Measurements from ENCODE around the gene ACOXL. TPM values are rescaled to one million over a fixed set of nuclear protein-coding genes. Genes with fewer than 3 reads are reported as not detected.

ACOXL gene
- total RNA-seq, 4 donors from 2014 or later = not detected

GRCh38 chr2:111165084-111165483 lies 432.7 kb downstream of the ACOXL start:
- Histone ChIP-seq H3K4me1 (peaks cover 0 to 57% (median 13%) of the 10 kb centered on the region in 3 donors), H3K36me3 (peaks cover 0 to 75% (median 0%) of the 10 kb centered on the region in 3 donors), H3K27ac (no peak overlapping the region), H3K9me3 (no peaks in the 10 kb centered on the region), H3K27me3 (no peaks in the 10 kb centered on the region), H3K4me3 (no peak overlapping the region)
- no peak for TF ChIP-seq CTCF (IDR thresholded peaks at IDR 0.05)
- TF ChIP-seq POLR2A (IDR thresholded peaks at IDR 0.05) = no peak
- DNase-seq = no peak
- intact Hi-C loops (cut with DNase I) = no loop called here
- WGBS, 2 donors = 84 to 90% methylated on average over 7 of the region's 7 CpGs

DNA sequence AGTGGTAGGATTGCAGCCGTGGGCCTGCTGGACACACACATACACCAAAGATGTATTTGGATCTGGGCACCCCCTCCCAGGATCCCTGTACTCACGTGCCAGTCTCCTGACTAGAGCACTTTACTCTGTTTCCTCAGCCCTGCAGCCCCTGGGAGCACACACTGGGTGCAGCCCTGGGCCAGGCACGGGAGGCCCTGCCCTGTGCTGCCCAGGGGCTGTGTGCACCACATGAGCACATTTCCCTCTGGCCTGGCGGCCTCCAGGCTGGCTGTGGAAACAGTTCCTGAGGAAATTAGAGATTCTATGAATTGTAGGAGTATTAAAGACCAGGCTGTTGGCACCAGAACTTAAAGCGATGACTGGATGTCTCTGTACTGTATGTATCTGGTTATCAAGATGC lies 433.7 kb downstream of the ACOXL start:
- Histone ChIP-seq H3K9me3 (no peaks in the 10 kb centered on the region), H3K4me1 (peaks cover 0 to 47% (median 13%) of the 10 kb centered on the region in 3 donors), H3K4me3 (no peak overlapping the region), H3K27ac (no peak overlapping the region), H3K36me3 (peaks cover 0 to 64% (median 0%) of the 10 kb centered on the region in 3 donors), H3K27me3 (no peaks in the 10 kb centered on the region)
- WGBS, 2 donors = 90 to 94% methylated on average over 1 to 4 of the region's 5 CpGs
- no peak for DNase-seq
- intact Hi-C loops (cut with DNase I) = no loop called here
- TF ChIP-seq CTCF (IDR thresholded peaks at IDR 0.05) (no peak), POLR2A (IDR thresholded peaks at IDR 0.05) (no peak)

- 77 to 84% methylated on average over 8 to 9 of the region's 9 CpGs for WGBS, 2 donors
- intact Hi-C loops (cut with DNase I) = no loop called here
Observed at GRCh38 chr2:111167076-111167862, 434.9 kb downstream of the ACOXL start.

GRCh38 chr2:111167863-111168162 lies 435.4 kb downstream of the ACOXL start:
- WGBS, 2 donors = 75 to 93% methylated on average over 4 of the region's 4 CpGs
- Histone ChIP-seq H3K36me3 (peaks cover 0 to 48% (median 0%) of the 10 kb centered on the region in 3 donors), H3K9me3 (no peaks in the 10 kb centered on the region), H3K27me3 (no peaks in the 10 kb centered on the region), H3K4me1 (peaks cover 3 to 39% (median 8%) of the 10 kb centered on the region in 3 donors), H3K27ac (no peak overlapping the region), H3K4me3 (no peak overlapping the region)
- no peak for DNase-seq
- intact Hi-C loops (cut with DNase I) = no loop called here
- TF ChIP-seq CTCF (IDR thresholded peaks at IDR 0.05) (no peak), POLR2A (IDR thresholded peaks at IDR 0.05) (no peak)

More at GRCh38 chr2:111167076-111167862, 434.9 kb downstream of the ACOXL start:
- H3K27me3 ChIP-seq = no peaks in the 10 kb centered on the region
- H3K4me3 ChIP-seq = no peak overlapping the region
- no peaks in the 10 kb centered on the region for H3K9me3 ChIP-seq
- H3K27ac ChIP-seq = no peak overlapping the region
- H3K36me3 ChIP-seq = peaks cover 0 to 53% (median 0%) of the 10 kb centered on the region in 3 donors
- no peak for TF ChIP-seq CTCF (IDR thresholded peaks at IDR 0.05)
- no peak for TF ChIP-seq POLR2A (IDR thresholded peaks at IDR 0.05)
- DNase-seq = no peak
- peaks cover 3 to 45% (median 8%) of the 10 kb centered on the region in 3 donors for H3K4me1 ChIP-seq

Other genes starting within 250 kb of the ACOXL start
- 10 to 100 TPM; 11.4 to 49.6 (median 17.0) TPM for gene RGPD6, start 155.4 kb upstream of the ACOXL start, total RNA-seq
- 10 to 100 TPM in 2 of 4 donors, 1 to 10 TPM in 2; 4.9 to 26.5 (median 11.6) TPM for gene BUB1, start 54.5 kb upstream of the ACOXL start, total RNA-seq

Data from esophagus squamous epithelium (tissue), 5 donors.